ENCODE results near the gene MFSD2A.

DNA sequence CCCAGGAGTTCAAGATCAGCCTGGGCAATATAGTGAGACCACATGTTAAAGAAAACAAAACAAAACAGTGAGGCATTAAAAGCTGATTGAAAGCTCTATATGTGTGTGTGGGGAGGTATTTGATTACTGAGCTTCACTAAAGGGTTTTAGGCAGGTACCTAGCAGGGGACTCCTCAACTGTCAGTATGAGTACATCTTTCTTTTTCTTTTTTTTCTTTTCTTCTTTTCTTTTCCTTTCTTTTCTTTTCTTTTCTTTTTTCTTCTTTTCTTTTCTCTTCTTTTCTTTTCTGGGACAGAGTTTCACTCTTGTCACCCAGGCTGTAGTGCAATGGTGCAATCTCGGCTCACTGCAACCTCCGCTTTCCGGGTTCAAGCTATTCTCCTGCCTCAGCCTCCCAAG lies 44.7 kb upstream of the MFSD2A start:
- TF ChIP-seq, protein P1, sequence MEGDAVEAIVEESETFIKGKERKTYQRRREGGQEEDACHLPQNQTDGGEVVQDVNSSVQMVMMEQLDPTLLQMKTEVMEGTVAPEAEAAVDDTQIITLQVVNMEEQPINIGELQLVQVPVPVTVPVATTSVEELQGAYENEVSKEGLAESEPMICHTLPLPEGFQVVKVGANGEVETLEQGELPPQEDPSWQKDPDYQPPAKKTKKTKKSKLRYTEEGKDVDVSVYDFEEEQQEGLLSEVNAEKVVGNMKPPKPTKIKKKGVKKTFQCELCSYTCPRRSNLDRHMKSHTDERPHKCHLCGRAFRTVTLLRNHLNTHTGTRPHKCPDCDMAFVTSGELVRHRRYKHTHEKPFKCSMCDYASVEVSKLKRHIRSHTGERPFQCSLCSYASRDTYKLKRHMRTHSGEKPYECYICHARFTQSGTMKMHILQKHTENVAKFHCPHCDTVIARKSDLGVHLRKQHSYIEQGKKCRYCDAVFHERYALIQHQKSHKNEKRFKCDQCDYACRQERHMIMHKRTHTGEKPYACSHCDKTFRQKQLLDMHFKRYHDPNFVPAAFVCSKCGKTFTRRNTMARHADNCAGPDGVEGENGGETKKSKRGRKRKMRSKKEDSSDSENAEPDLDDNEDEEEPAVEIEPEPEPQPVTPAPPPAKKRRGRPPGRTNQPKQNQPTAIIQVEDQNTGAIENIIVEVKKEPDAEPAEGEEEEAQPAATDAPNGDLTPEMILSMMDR (IDR thresholded peaks at IDR 0.05) = no peak
- no peak for TF ChIP-seq EP300 (IDR thresholded peaks at IDR 0.05; ENCODE audit: low read depth)
- TF ChIP-seq POLR2A (IDR thresholded peaks at IDR 0.05) = no peak
- no peak for TF ChIP-seq POLR2AphosphoS5 (IDR thresholded peaks at IDR 0.05)

Data from transverse colon (tissue), 4 donors.